MM.1S (cell line): ENCODE data around the gene NFATC2.

ENCODE experiments used
- EZH2 ChIP-seq: fragments of 300-600 bp; sonication (generic); optimal IDR thresholded peaks from 2 replicates; pipeline ENCODE3; 2017; ENCODE audit warnings: low read depth, mild to moderate bottlenecking, antibody characterized with exemption, low read length, mixed read lengths
- EZH2phosphoT487 ChIP-seq: fragments of 300-600 bp; sonication (generic); IDR thresholded peaks from 2 replicates; pipeline ENCODE4 v1.6.1; 2018; ENCODE audit warnings: antibody characterized with exemption, low read length
- TF ChIP-seq, protein P1 (sequence below): fragments of 300-600 bp; sonication (generic); IDR thresholded peaks from 2 replicates; pipeline ENCODE4 v1.5.1; 2016; ENCODE audit warnings: antibody characterized with exemption, low read length, mixed read lengths

DNA sequence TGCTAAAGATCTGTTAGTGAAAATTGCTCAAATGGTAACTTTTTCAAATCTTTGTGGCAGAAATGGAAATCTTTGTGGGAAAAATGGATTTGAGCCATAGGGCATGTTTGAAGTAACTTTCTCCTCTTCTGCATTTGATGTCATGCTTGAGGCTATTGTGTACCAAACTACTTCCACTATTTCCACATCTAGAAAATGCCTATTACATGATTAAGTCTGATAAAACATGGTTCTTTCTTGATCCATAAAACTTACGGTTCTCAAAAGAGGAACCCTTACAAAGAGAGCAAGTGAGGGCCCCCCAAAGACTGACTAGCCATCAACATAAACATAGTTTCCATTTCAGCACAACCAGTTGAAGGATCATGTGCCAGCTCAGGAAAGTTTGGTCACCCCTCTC is 150.6 kb downstream of the NFATC2 start:
- TF ChIP-seq, protein P1, sequence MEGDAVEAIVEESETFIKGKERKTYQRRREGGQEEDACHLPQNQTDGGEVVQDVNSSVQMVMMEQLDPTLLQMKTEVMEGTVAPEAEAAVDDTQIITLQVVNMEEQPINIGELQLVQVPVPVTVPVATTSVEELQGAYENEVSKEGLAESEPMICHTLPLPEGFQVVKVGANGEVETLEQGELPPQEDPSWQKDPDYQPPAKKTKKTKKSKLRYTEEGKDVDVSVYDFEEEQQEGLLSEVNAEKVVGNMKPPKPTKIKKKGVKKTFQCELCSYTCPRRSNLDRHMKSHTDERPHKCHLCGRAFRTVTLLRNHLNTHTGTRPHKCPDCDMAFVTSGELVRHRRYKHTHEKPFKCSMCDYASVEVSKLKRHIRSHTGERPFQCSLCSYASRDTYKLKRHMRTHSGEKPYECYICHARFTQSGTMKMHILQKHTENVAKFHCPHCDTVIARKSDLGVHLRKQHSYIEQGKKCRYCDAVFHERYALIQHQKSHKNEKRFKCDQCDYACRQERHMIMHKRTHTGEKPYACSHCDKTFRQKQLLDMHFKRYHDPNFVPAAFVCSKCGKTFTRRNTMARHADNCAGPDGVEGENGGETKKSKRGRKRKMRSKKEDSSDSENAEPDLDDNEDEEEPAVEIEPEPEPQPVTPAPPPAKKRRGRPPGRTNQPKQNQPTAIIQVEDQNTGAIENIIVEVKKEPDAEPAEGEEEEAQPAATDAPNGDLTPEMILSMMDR = no peak
- TF ChIP-seq EZH2phosphoT487 (no peak), EZH2 (no peak)
